ENCODE results near the gene VEZT. TPM values are rescaled to one million over a fixed set of nuclear protein-coding genes. Genes with fewer than 3 reads are reported as not detected.

Gene VEZT
- total RNA-seq, 4 donors from 2014 or later: 60.5 to 110 (median 73.5) TPM

DNA sequence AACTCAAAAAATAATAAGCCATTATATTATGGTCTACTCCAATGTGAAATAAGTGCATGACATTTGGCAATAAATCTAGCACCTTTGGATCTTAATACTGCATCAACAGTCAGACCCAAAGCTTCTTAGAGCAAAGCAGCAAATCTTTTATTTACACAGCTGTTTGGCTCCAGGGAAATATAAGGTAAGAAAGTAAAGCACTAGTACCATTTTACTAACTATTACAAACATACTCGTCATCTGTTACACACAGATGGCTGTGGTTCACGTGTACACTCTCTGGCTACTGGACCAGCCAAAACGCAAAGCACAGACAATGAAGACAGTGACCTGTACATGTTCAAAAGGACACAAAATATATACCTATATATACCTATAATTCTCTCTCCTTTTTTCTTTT, 3.1 kb upstream of the VEZT start:
- Histone ChIP-seq H3K4me3 (no peak overlapping the region), H3K27me3 (no peaks in the 10 kb centered on the region), H3K4me1 (peaks cover 0 to 36% (median 6%) of the 10 kb centered on the region in 4 donors), H3K27ac (peak overlapping the region in 1 of 4 donors; percentile 15), H3K9me3 (no peaks in the 10 kb centered on the region), H3K36me3 (no peaks in the 10 kb centered on the region)
- WGBS, 2 donors: 69 to 84% methylated on average over 3 of the region's 3 CpGs
- no peak for TF ChIP-seq EP300 (IDR thresholded peaks at IDR 0.05)
- DNase-seq (ENCODE audit: low spot score in 2 of 2): no peak

- H3K4me3 ChIP-seq: peak overlapping the region in 3 of 4 donors; percentile 73 to 98 (median 83)
Measured at GRCh38 chr12:95215949-95216348, 1.7 kb upstream of the VEZT start.

DNA sequence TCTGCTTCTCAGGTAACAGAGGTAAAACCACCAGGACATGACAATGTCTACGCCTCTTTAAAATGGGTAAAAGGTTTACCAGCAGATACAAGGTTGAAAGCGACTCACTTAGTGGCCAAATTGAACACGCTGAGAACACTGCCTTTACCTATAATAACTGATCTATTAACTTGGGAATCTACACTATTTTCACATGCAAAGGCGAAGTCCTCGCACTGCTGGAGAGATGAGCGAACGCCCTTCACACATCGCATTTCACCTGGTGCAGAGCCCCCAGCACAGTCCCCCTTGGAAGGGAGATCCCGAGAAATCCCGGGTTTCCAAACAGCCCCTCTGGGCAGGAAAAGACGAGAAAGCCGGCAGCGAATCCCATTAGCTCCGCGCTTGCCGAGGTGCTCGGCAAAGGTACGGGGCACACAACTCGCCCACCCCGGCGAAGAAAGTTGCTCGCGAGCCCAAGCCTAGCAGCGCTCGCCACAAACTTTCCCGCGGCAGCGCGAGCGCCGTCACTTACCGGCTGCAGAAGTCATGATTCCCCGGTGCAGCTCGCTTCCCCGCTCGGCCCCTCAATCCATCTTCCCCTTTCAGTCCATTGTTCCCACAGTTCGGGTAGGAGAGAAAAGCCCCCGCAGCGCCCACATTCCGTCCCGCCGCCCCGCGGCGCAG, 763 bp upstream of the VEZT start:
- peak overlapping the region; percentile 86 to 100 (median 92) for H3K27ac ChIP-seq
- DNase-seq (ENCODE audit: low spot score in 2 of 2): no peak
- peaks cover 0 to 52% (median 8%) of the 10 kb centered on the region in 4 donors for H3K4me1 ChIP-seq
- H3K36me3 ChIP-seq: no peaks in the 10 kb centered on the region
- no peaks in the 10 kb centered on the region for H3K27me3 ChIP-seq
- no peaks in the 10 kb centered on the region for H3K9me3 ChIP-seq
- H3K4me3 ChIP-seq: peak overlapping the region; percentile 65 to 98 (median 78)
- no peak for TF ChIP-seq POLR2A (IDR thresholded peaks at IDR 0.05)
- TF ChIP-seq, protein P1, sequence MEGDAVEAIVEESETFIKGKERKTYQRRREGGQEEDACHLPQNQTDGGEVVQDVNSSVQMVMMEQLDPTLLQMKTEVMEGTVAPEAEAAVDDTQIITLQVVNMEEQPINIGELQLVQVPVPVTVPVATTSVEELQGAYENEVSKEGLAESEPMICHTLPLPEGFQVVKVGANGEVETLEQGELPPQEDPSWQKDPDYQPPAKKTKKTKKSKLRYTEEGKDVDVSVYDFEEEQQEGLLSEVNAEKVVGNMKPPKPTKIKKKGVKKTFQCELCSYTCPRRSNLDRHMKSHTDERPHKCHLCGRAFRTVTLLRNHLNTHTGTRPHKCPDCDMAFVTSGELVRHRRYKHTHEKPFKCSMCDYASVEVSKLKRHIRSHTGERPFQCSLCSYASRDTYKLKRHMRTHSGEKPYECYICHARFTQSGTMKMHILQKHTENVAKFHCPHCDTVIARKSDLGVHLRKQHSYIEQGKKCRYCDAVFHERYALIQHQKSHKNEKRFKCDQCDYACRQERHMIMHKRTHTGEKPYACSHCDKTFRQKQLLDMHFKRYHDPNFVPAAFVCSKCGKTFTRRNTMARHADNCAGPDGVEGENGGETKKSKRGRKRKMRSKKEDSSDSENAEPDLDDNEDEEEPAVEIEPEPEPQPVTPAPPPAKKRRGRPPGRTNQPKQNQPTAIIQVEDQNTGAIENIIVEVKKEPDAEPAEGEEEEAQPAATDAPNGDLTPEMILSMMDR (IDR thresholded peaks at IDR 0.05): no peak
- TF ChIP-seq EP300 (IDR thresholded peaks at IDR 0.05): no peak
- WGBS, 2 donors: 0% methylated on average over 41 to 45 of the region's 45 CpGs

More at GRCh38 chr12:95215949-95216348, 1.7 kb upstream of the VEZT start:
- Histone ChIP-seq H3K36me3 (no peaks in the 10 kb centered on the region), H3K27me3 (no peaks in the 10 kb centered on the region), H3K9me3 (no peaks in the 10 kb centered on the region), H3K4me1 (peaks cover 0 to 44% (median 8%) of the 10 kb centered on the region in 4 donors), H3K27ac (peak overlapping the region; percentile 19 to 100 (median 92))
- DNase-seq (ENCODE audit: low spot score in 2 of 2): no peak
- 17 to 22% methylated on average over 1 of the region's 1 CpG for WGBS, 2 donors
- TF ChIP-seq, protein P1 (IDR thresholded peaks at IDR 0.05): no peak
- TF ChIP-seq POLR2A (IDR thresholded peaks at IDR 0.05) (no peak), EP300 (IDR thresholded peaks at IDR 0.05) (no peak)

DNA sequence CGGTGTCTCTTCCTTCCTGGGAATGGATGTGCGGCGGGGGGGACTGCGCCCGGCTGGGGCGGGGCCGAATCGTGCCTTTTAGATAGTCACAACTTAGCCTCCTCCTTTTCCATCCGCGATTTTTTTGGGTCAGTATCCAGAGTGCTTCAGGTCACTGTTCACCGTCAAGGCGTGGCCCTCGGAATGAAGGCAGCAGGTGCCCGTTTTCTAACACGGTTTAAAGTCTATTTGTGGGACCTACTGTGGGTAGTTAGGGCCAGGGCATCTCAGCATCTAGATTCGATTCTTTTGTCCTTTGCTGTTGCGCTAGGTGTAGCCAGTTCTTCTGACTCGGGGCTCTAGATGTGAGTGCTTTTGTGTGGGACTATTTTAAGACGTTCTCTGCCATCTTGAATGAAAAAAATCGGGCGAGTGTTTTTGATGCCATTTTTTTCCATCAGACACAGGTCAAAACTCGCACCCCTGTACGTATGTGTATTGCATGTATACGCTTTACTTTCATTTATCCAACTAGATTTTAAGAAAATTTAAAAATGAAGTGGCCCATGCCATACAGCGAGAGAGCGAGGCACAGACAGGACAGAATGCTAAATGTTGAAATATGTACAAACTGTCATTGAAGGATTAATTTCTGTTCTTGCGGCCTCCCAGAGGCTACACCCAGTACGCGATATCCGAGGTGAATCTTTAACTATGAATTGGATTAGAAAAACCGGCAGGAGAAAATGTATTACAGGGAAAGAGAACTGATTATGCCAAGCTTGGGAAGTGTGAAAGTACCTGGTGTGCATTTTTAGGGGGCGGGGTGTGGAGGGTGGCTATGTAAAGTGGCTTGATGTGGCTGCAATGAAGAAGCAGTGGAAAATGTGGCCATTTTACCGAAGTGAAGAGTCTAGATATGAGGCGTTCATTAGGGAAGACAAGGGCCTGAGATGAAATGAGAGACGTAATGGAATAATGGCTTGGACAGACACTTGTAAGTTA, 835 bp downstream of the VEZT start:
- peak overlapping the region; percentile 73 to 98 (median 87) for H3K4me3 ChIP-seq
- no peaks in the 10 kb centered on the region for H3K9me3 ChIP-seq
- H3K27me3 ChIP-seq: no peaks in the 10 kb centered on the region
- H3K27ac ChIP-seq: peak overlapping the region; percentile 94 to 100 (median 98)
- TF ChIP-seq, protein P1 (IDR thresholded peaks at IDR 0.05): no peak
- TF ChIP-seq POLR2A (IDR thresholded peaks at IDR 0.05): no peak
- TF ChIP-seq EP300 (IDR thresholded peaks at IDR 0.05): no peak
- H3K36me3 ChIP-seq: no peaks in the 10 kb centered on the region
- peaks cover 0 to 58% (median 8%) of the 10 kb centered on the region in 4 donors for H3K4me1 ChIP-seq
- WGBS, 2 donors: 1 to 2% methylated on average over 29 to 35 of the region's 35 CpGs
- peak in 1 of 2 donors; percentile 75 for DNase-seq (ENCODE audit: low spot score in 2 of 2)

- Histone ChIP-seq H3K36me3 (peaks cover 0 to 10% (median 0%) of the 10 kb centered on the region in 3 donors), H3K9me3 (no peaks in the 10 kb centered on the region), H3K27me3 (no peaks in the 10 kb centered on the region), H3K27ac (no peak overlapping the region), H3K4me3 (no peak overlapping the region), H3K4me1 (peaks cover 0 to 59% (median 8%) of the 10 kb centered on the region in 4 donors)
- no peak for DNase-seq (ENCODE audit: low spot score in 2 of 2)
- WGBS, 2 donors: 92% methylated on average over 4 of the region's 4 CpGs
- TF ChIP-seq POLR2A (IDR thresholded peaks at IDR 0.05) (no peak), EP300 (IDR thresholded peaks at IDR 0.05) (no peak)
- TF ChIP-seq, protein P1 (IDR thresholded peaks at IDR 0.05): no peak
Measured at GRCh38 chr12:95220190-95220589, 2.6 kb downstream of the VEZT start.

All from tibial nerve (tissue), 4 donors.